ENCODE measurements around the gene OPHN1. TPM values are rescaled to one million over a fixed set of nuclear protein-coding genes. Genes with fewer than 3 reads are reported as not detected.

OPHN1 gene
- polyA plus RNA-seq, 1 donor: 16.3 TPM

DNA sequence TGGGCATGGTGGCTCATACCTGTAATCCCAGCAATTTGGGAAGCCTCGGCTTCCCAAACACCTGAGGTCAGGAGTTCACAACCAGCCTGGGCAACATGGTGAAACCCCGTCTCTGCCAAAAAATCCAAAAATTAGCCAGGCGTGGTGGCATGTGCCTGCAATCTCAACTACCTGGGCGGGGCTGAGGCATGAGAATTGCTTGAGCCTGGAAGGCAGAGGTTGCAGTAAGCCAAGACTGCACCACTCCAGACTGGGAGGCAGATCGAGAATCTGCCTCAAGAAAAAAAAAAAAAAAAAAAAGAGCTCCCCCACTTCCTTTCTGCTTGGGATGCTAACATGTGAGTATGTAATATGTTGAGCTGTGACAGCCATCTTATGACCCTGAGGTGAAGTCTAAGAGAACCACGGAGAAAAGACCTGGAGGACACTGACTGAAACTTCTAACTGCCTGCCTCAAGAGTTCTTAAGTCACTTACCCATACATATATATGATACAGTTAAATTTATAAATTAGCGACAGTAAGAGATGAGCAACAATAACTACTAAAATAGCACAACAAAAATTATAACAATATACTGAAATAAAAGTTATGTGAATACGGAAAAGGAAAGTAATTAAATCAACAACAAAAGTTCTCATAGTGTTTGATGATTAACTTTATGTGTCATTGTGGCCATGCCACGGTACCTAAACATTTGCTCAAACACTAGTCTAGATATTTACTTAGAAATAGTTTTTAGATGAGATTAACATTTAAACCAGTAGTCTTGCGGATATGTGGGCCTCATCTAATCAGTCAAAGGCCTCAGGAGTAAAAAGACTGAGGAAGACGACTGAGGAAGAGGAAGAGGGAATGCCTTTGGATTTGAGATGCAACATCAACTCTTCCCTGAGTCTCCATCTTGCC, 178.3 kb downstream of the OPHN1 start:
- DNase-seq (ENCODE audit: low read depth): no peak

DNA sequence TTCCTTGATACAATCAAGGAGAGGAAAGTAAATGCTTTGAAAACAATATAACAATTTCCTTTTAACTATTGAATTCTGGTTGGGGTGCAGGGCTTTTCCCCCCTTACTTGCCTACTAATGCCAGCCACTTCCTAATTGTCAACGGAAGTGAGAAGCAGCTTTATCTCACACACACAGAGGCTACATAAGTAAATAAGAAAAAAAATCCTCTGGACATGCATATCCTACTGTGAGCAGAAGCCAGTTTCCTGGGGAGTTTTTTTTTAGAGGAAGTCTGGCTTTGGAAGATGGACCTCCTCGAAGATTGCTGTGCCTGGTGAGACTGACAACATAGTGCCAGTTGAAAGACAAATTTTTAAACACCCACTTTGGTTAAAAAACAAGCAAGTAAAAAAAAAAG, 180.6 kb downstream of the OPHN1 start:
- no peak for DNase-seq (ENCODE audit: low read depth)

DNA sequence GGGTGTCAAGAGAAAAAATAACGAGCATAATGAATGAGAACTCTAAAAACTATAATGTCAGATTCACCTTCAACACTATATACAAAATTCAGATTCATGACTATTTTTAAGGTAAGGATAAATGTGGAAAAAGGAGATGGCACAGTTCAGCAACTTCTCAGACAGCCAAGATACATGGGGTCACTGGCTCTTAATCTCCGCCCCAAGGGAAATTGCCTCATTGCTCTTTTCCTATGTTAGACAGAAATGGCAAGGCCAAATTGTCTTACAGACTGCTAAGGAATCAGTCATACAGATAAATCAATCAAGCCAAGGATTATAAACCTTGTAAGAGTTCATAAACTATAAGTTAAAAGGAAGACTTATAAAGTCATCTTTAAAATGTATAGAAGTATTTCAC, 183.4 kb downstream of the OPHN1 start:
- no peak for DNase-seq (ENCODE audit: low read depth)

DNA sequence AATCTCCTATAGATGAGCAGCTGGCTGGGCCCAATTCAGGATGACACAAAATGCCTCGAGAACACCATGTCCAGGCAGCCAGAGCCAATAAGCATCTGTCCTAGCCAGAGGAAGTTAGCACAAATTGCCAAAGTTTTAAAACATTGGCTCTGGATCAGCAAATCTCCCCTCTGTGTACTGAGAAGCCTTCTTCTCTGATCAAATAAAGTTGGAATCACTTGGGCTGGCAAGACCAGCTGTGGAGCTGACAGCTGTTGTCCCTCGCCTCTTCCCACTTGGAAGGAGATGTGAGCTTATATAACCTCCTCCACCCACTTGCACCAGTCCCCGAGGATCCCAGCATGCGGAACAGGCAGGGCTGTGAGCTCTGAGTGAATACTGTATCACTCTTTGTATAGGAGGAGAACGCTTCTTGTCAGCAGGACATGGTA, 183.9 kb downstream of the OPHN1 start:
- peak; percentile 31 for DNase-seq (ENCODE audit: low read depth)

DNA sequence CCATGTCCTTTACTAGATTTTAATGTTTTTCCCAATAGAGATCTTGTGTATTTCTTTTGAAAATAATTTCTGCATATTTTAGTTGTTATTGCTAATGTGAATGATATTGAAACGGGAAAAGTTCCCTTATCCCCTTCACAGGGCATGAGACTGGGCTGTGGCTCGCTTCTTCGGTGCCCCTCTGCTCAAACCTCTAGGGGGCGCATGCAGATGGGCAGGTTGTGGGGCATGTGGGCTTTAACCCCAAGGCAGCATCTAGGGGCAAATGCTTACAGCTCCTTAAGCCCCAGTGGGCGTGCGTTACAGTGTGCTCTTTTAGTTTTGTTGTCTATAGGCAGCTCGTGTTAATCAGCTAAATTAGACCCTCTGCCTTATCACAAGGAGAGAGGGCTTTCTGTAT, 194.7 kb downstream of the OPHN1 start:
- no peak for DNase-seq (ENCODE audit: low read depth)

DNA sequence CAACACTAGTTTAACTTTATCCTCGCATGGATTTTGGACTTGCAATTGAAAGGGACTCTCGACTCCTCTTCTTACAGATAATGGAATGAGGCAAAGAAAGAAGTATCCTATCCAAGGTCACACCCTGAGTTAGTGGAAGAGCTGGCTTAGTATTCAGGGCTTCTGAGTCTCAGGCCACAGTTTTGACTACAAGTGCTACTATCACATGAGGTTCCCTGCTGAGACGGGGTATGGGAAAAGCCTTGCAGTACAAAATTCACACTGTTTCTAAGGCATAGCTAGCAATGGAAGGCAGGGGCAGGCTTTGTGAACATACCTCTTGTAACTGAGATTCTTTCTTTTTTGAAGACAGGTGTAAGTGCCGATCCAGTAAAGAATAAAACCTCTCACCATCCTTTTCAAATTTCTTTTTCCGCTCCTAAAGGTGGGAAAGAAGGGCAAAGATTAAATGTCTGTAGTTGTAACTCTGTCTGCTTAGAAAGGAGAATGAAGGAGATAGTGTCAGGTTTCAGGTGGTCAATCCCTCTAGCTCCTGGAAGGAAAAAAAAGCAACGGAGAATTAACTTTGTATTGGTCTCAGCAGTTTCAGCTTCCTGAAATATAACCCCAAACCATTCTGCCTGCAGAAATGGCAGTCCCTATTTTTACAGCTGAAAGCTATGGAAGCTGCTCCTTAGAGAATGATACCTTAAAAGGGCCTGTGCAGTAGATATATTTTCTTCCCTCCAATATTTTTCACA, 199.0 kb downstream of the OPHN1 start:
- DNase-seq (ENCODE audit: low read depth): no peak

DNA sequence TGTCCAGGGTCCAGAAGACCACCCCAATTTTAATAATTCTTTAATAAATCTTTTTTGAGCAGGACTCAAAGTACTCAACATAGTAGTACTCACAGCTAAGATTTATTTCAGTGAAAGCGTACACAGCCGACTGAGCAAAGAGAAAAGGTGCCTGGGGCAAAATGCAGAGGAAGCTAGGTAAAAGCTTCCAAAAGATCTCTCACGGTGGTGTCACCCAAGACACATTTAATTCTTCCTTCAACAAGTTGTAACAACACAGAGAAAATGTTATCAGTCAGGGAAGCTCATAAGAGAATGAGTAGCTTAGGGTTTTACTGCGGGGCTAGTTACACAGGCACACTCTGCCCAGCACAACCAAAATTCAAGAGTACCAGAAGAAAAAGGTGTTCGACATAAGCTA, 201.1 kb downstream of the OPHN1 start:
- no peak for DNase-seq (ENCODE audit: low read depth)

DNA sequence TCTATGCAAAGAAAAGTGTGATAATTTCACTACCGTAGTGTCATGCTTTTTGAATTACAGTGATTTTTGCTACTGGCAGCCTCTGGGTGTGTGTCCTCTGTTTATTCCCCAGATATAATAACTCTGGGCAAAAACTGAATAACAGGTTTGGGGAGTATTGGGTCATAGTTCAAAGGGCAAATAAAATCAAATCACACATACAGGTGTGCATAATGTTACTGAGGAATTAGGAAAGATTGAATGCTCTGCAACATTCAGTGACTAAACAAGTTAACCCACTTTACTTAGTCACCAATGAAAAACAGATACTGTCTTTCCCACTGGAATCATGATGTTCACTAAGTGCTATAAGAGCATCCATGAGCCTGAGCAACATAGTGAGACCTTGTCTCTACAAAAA, 224.3 kb downstream of the OPHN1 start:
- DNase-seq (ENCODE audit: low read depth): no peak

DNA sequence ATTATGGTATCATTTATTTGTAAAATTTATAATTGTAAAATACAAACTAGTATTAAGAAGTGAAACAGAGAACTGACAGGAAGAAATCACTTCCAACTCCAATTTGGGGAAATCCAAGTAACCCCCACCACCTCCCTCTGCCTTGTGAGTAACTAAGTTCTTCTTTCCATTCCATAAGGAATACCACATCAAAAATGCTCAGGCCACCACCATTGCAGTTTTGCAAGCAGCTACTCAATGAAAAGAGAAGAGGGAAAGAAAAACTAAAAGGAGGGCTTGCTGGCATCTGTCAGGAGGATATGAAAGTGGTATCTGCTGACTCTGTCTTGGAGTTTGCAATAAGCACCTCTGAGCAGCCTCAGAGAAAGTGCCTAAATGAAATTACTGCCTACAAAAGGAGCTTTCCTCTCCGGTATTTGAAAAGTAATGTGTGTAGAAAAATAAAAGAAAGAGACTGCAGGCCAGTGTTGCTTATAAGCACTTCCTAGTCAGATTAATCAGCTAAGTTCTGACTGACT, 228.7 kb downstream of the OPHN1 start:
- DNase-seq (ENCODE audit: low read depth): no peak

DNA sequence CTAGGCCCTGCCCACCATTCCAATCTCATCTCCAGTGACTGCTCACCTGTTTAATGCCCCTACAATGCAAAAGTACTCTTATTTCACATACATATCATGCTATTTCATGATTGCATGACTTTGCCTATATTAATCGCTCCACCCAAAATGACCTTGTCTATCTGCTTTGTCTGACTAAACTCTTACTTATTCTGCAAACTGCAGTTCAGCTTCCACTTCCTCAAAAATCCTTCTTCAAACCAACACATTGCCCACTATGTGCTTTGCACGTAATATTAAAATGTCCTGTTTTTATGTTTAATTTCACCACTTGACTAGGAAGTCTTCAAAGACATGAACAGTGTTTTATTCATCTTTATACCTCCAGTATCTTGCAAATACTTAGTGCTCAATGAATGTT, 229.6 kb downstream of the OPHN1 start:
- no peak for DNase-seq (ENCODE audit: low read depth)

DNA sequence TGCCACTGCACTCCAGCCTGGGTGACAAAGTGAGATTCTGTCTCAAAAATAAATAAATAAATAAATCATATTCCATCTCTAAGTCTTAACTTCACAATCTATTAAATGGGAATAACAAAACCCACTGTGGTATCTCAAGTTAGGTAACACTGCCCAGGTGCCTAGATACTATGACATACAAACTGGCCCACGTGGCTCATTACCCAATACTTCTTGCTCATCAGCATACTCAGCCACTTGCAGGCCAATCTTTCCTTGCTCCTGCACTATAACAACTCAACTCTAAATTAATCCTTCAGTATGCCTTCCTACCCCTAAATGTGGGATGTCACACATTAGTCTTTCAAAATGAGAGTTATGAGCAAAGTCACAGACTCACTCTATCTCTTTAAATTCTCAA, 230.1 kb downstream of the OPHN1 start:
- no peak for DNase-seq (ENCODE audit: low read depth)

DNA sequence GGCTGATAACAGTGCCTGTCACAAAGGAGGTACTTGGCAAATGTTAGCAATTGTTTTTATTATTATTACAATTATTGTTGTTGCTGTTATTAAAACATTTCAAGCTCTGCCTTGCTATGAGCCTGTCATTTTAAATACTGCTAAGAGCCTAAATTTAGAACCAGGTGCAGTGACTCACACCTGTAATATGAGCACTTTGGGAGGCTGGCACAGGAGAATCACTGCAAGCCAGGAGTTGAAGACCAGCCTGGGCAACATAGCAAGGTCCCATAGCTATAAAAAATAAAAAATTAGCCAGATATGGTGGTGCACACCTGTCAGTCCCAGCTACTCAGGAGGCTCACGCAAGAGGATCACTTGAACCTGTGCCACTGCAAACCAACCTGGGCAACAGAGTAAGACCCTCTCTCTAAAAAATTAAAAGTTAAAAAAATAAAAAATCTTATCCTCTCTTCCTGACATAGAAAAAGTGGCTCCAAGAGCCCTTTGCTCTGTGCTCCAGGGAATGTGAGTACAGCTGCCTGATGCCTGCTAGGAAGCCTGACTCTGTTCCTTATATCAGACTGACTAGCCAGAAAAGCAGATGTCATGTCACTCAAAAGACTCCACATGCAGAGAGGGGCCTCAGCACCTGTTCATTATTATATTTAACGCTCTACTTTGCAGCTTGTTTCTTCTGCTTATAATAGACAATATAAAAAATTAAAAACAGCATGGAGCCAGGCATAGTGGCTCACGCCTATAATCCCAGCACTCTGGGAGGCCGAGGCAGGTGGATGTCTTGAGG, 234.0 kb downstream of the OPHN1 start:
- no peak for DNase-seq (ENCODE audit: low read depth)

DNA sequence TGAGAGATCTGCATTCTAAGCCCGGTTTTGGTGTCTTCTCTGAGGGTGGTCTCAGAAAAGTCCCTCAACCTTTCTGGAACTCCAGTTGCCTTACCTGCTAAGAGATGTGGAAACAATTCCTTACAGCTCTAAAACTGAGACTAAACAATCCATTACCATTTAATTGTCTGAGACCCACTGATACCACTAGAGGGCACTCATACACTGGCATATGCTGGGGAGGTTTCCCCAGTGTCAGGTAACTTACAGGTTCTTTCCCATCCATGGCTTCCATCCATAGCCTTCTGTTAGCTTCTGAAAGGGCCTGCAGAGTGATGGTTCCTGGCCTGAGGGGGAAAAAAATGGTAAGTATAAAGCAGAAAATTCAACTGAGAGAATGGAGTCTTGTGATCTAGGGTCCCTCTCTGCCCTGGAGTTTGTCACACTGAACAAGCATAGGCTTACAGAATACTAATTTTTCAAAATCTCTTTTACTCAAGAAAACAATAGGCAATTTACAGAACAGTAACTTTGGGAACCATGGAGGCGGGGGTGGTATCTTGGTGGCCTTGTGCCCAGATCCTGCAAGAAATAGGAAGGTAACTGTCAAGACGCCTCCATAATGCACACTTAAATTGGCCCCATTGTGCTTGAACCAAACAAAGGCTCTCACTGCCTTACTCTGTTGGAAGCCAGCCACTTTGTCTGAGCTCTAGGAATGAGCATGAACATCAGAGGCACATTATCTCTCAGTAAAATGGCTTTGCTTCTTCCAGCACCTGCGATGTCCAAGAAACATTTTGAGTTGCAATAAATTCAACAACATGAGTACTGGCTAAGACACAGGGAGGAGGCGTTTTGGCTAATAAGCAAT, 236.1 kb downstream of the OPHN1 start:
- peak; percentile 25 for DNase-seq (ENCODE audit: low read depth)

DNA sequence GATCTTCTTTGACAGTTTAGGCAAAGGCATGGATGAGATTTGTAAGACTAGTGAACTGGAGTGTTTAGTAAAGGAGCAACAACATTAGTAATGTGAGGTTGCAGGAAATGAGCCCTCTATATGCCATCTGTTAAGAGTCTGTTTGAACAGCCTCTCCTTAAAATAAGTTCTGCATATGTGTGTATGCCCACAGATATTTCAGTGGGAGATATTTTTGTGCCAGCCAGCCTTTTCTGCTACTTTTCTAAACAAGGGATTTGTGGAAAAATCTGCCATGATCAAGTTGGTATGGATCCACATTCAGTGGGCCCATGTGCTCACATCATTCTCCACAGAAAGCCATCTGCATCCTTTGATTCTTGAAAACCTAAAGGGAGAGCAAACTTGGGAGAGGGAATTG, 237.7 kb downstream of the OPHN1 start:
- DNase-seq (ENCODE audit: low read depth): no peak

DNA sequence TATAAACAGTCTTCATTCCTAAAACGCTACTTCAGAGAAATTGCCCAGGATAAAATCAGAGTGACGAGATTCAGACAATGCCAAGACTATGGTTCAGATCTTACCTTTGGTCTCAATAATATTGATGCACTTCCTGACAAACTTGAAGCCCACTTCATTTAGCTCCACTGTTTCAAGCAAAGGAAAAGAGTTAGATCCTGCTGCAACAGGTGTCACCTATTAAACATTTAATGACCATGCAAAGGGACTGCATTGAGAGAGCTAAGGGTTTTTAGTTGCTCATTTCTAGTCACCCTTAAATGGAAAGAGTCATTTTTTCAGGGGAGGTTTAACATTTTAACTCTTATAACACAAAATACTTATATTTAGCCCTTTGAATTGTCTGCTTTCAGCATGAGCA, 239.5 kb downstream of the OPHN1 start:
- no peak for DNase-seq (ENCODE audit: low read depth)

DNA sequence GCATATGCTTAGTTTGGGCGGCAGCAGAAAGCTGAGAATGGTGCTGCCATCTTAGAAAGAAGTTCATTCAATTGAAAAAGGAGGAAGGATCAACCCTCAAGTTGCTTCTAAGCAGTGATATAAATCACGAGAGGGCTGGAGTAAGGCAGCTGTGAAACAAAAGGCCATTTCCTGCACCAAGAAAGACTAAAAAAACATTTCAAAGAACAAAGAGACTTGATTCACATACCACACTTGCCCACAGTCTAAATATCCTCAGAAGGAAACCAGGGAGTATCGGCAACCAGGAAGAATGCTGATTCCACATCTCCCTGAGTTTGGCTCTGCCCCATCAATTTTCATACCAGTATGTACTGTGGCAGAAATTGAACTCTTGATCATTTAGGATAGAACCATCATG, 240.1 kb downstream of the OPHN1 start:
- no peak for DNase-seq (ENCODE audit: low read depth)

DNA sequence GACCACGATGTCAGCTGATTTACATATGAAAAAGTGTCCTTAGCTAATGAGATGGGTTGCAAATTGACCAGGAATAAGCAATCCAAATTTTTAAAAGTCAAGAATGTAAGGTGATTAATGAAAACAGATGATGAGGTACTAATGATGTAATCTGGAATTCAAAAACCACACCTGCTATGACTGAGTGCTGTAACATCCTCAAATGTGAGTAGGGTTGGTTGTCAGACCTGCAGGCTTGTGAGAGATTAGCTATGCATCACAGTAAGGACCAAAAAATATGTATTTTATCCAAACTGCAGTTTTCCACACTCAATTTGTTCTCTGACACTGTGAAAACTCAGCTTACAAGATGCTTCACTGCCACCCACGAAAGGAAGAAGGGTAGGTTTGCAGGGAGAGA, 242.5 kb downstream of the OPHN1 start:
- DNase-seq (ENCODE audit: low read depth): no peak

DNA sequence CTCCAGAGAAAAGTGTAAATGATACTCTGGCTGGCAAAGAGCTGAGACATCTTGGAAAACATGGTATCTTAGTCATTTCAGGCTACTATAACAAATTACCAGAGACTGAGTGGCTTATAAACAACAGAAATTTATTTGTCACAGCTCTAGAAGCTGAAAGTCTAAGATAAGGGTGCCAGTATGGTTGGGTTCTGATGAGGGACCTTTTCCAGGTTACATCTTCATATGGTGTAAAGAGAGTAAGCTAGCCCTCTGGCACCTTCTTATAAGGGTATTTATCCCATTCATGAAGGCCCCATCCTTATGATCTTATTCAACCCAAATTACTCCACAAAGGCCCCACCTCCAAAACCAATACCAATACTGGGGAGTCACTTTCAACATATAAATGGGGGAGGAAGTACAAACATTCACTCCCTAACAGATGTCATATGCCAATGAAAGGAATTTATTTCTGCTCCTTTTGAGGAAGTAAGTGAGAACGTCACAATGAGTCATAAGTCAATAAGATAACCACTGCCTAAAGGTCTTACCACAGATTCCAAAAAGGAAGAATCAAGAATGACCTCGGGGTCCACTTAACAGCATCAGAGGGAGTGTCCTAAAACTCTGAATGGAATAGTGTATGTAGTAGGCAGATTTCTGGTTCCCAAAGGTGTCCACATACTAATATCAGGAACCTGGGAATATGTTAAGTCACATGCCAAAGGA, 246.6 kb downstream of the OPHN1 start:
- no peak for DNase-seq (ENCODE audit: low read depth)

DNA sequence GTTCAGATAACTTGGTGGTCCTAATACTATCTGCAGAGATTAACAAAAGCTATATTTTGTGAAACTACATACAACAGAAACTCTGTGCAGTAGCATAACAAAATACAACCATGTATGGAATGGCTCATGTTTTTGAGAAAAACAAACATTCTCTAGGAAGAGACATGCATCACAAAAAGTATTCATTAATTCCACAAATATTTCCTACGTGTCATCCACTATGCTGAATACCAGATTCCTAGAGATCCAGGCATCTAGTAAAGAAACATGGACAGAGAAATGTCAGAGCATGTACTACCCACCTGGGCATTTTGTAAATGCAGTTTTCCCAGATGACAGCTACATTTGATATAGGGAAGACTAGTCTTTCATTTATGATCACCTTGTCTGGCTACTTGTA, 248.1 kb downstream of the OPHN1 start:
- no peak for DNase-seq (ENCODE audit: low read depth)

DNA sequence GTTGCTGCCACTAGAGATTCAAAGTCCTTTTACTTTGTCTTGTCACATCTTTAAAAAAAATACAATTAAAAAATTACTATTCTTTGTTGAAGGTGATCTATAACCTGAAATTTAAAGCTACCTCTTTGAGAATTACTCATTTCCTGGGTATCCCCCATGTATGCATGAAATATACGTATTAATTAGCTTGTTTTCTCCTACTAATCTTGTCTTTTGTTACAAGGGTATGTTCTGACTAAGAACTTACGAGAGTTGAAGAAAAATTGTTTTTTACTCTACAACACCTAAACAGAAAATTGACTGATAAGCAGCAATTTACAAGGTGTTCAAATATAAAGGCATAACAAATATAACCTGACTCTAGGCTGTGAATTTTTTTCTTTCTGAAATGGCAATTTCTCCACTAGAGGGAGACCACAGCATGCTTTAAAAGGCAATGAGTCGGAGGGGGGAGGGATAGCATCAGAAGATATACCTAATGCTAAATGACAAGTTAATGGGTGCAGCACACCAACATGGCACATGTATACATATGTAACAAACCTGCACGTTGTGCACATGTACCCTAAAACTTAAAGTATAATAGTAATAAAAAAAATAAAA, 249.6 kb downstream of the OPHN1 start:
- DNase-seq (ENCODE audit: low read depth): no peak
